GM19467 (cell line): ENCODE data around the gene DNAI7.
A peak's percentile ranks its signal among the peaks of the same experiment; 100 is the strongest.

Experiments used
- ATAC-seq: cut with Tn5 transposase; IDR thresholded peaks from one replicate; pipeline ENCODE4 v1.9.1; 2021; ENCODE audit warnings: mild to moderate bottlenecking, moderate library complexity; ENCODE audit not compliant: unreplicated experiment

DNAI7 gene

GRCh38 chr12:25184132-25184531 is 10.8 kb downstream of the DNAI7 start:
- ATAC-seq = no peak

GRCh38 chr12:25182765-25183164 is 12.2 kb downstream of the DNAI7 start:
- ATAC-seq = no peak

- ATAC-seq = no peak
These were observed 32.1 kb downstream of the DNAI7 start for GRCh38 chr12:25162866-25163265.

- ATAC-seq = no peak
These were observed 38.9 kb downstream of the DNAI7 start for GRCh38 chr12:25156061-25156460.

GRCh38 chr12:25155022-25155576 is 39.9 kb downstream of the DNAI7 start:
- ATAC-seq = no peak

GRCh38 chr12:25152055-25152454 is 42.9 kb downstream of the DNAI7 start:
- no peak for ATAC-seq

GRCh38 chr12:25151476-25151875 is 43.5 kb downstream of the DNAI7 start:
- no peak for ATAC-seq

- ATAC-seq = no peak
These were observed 48.3 kb downstream of the DNAI7 start for GRCh38 chr12:25146686-25147085.

- ATAC-seq = no peak
These were observed 59.3 kb downstream of the DNAI7 start for GRCh38 chr12:25135531-25136154.

GRCh38 chr12:25131270-25131669 is 63.7 kb downstream of the DNAI7 start:
- no peak for ATAC-seq

GRCh38 chr12:25130741-25131188 is 64.2 kb downstream of the DNAI7 start:
- no peak for ATAC-seq

GRCh38 chr12:25126746-25127145 is 68.2 kb downstream of the DNAI7 start:
- no peak for ATAC-seq

GRCh38 chr12:25126101-25126500 is 68.9 kb downstream of the DNAI7 start:
- no peak for ATAC-seq

- no peak for ATAC-seq
These were observed 70.5 kb downstream of the DNAI7 start for GRCh38 chr12:25124493-25124892.

GRCh38 chr12:25123126-25123525 is 71.8 kb downstream of the DNAI7 start:
- no peak for ATAC-seq

GRCh38 chr12:25121916-25122315 is 73.0 kb downstream of the DNAI7 start:
- no peak for ATAC-seq

GRCh38 chr12:25121110-25121509 is 73.8 kb downstream of the DNAI7 start:
- ATAC-seq = no peak

- no peak for ATAC-seq
These were observed 75.9 kb downstream of the DNAI7 start for GRCh38 chr12:25119020-25119419.

- no peak for ATAC-seq
These were observed 79.3 kb downstream of the DNAI7 start for GRCh38 chr12:25115677-25116076.

- ATAC-seq = no peak
These were observed 81.3 kb downstream of the DNAI7 start for GRCh38 chr12:25113651-25114050.

- no peak for ATAC-seq
These were observed 84.7 kb downstream of the DNAI7 start for GRCh38 chr12:25110260-25110659.

- peak; percentile 90 for ATAC-seq
These were observed 87.0 kb downstream of the DNAI7 start for GRCh38 chr12:25107920-25108319.

- ATAC-seq = no peak
These were observed 88.1 kb downstream of the DNAI7 start for GRCh38 chr12:25106818-25107217.
